ENCODE measurements around the gene MAP3K8. TPM values are rescaled to one million over a fixed set of nuclear protein-coding genes. Genes with fewer than 3 reads are reported as not detected.

Gene MAP3K8
- total RNA-seq (10 to 100 TPM in 4 of 5 donors, 1 to 10 TPM in 1; 2.2 to 38.7 (median 15.6) TPM), polyA plus RNA-seq (10 to 100 TPM in 2 of 3 donors, 1 to 10 TPM in 1; 6.7 to 11.9 (median 11.9) TPM)
- long read RNA-seq, donor 1, partial matches to known transcripts = 0 of 1 reads
- long read RNA-seq, donor 1, other reads (novel, unspliced or antisense) = 0 of 1 reads
- long read RNA-seq, donor 2, partial matches to known transcripts = 0 of 1 reads
- long read RNA-seq, donor 2, other reads (novel, unspliced or antisense) = 0 of 1 reads
- long read RNA-seq, donor 3 = 0 reads
- long read RNA-seq, donor 4 = 0 reads
- long read RNA-seq, donor 5, partial matches to known transcripts = 0 of 1 reads
- long read RNA-seq, donor 5, other reads (novel, unspliced or antisense) = 0 of 1 reads
- long read RNA-seq, donor 6, partial matches to known transcripts = 29 of 53 reads
- long read RNA-seq, donor 6, other reads (novel, unspliced or antisense) = 23 of 53 reads
- long read RNA-seq, donor 7, partial matches to known transcripts = 0 of 1 reads
- long read RNA-seq, donor 7, other reads (novel, unspliced or antisense) = 0 of 1 reads
- long read RNA-seq, donor 8, partial matches to known transcripts = 0 of 2 reads
- long read RNA-seq, donor 8, other reads (novel, unspliced or antisense) = 0 of 2 reads
- long read RNA-seq, donor 9 = 0 reads
- long read RNA-seq, donor 10 = 0 reads

GRCh38 chr10:30433730-30434272, at the start of gene MAP3K8:
TSS of gene MAP3K8 (plus strand) at chr10:30434184. CDS start at chr10:30438939, 4,755 bp downstream.
- peak; percentile 90 to 97 for DNase-seq
- Histone ChIP-seq H3K4me3 (peak within 1 kb of the TSS; percentile 81 to 94 (median 92)), H3K27ac (peak within 1 kb of the TSS; percentile 96 to 99 (median 99)), H3K27me3 (no peaks in the 10 kb centered on the region), H3K9me3 (no peaks in the 10 kb centered on the region), H3K4me1 (peaks cover 42 to 63% (median 50%) of the 10 kb centered on the region in 4 donors), H3K36me3 (peaks cover 0 to 10% (median under 1%) of the 10 kb centered on the region in 4 donors)
- WGBS, 5 donors = 0 to 7% (median 0%) methylated on average over 5 to 56 of the region's 56 CpGs
- TF ChIP-seq EP300 (IDR thresholded peaks at IDR 0.05) (no peak), POLR2AphosphoS5 (IDR thresholded peaks at IDR 0.05) (peak; percentile 68 to 96 (median 91)), POLR2A (IDR thresholded peaks at IDR 0.05) (peak in 2 of 4 donors; percentile 13 to 45)
- intact Hi-C loops (cut with DNase I; ENCODE audit: low total_unique reads) = no loop called here

GRCh38 chr10:30384701-30385201, 49.2 kb upstream of the MAP3K8 start:
- Histone ChIP-seq H3K36me3 (no peaks in the 10 kb centered on the region), H3K27ac (no peak overlapping the region), H3K9me3 (no peaks in the 10 kb centered on the region), H3K27me3 (no peaks in the 10 kb centered on the region), H3K4me1 (peaks cover 0 to 6% (median 0%) of the 10 kb centered on the region in 4 donors), H3K4me3 (no peak overlapping the region)
- WGBS, 5 donors = 46 to 61% (median 52%) methylated on average over 10 of the region's 10 CpGs
- DNase-seq = peak in 1 of 2 donors; percentile 68
- intact Hi-C loops (cut with DNase I; ENCODE audit: low total_unique reads) = no loop called here
- no peak for TF ChIP-seq EP300 (IDR thresholded peaks at IDR 0.05)
- TF ChIP-seq, protein P1, sequence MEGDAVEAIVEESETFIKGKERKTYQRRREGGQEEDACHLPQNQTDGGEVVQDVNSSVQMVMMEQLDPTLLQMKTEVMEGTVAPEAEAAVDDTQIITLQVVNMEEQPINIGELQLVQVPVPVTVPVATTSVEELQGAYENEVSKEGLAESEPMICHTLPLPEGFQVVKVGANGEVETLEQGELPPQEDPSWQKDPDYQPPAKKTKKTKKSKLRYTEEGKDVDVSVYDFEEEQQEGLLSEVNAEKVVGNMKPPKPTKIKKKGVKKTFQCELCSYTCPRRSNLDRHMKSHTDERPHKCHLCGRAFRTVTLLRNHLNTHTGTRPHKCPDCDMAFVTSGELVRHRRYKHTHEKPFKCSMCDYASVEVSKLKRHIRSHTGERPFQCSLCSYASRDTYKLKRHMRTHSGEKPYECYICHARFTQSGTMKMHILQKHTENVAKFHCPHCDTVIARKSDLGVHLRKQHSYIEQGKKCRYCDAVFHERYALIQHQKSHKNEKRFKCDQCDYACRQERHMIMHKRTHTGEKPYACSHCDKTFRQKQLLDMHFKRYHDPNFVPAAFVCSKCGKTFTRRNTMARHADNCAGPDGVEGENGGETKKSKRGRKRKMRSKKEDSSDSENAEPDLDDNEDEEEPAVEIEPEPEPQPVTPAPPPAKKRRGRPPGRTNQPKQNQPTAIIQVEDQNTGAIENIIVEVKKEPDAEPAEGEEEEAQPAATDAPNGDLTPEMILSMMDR (IDR thresholded peaks at IDR 0.05) = peak in 2 of 7 experiments; percentile 6 to 17

GRCh38 chr10:30386801-30387588, 47.0 kb upstream of the MAP3K8 start:
- Histone ChIP-seq H3K4me3 (no peak overlapping the region), H3K36me3 (no peaks in the 10 kb centered on the region), H3K4me1 (peaks cover 0 to 6% (median 0%) of the 10 kb centered on the region in 4 donors), H3K27ac (no peak overlapping the region), H3K9me3 (no peaks in the 10 kb centered on the region), H3K27me3 (no peaks in the 10 kb centered on the region)
- no peak for DNase-seq
- WGBS, 5 donors = 80 to 89% (median 87%) methylated on average over 12 to 13 of the region's 13 CpGs
- intact Hi-C loops (cut with DNase I; ENCODE audit: low total_unique reads) = no loop called here
- no peak for TF ChIP-seq POLR2AphosphoS5 (IDR thresholded peaks at IDR 0.05)
- no peak for TF ChIP-seq EP300 (IDR thresholded peaks at IDR 0.05)
- TF ChIP-seq, protein P1 (IDR thresholded peaks at IDR 0.05) = no peak
- TF ChIP-seq POLR2A (IDR thresholded peaks at IDR 0.05) = no peak

- DNase-seq = no peak
- Histone ChIP-seq H3K36me3 (no peaks in the 10 kb centered on the region), H3K4me3 (no peak overlapping the region), H3K27me3 (peaks cover 0 to 4% (median 0%) of the 10 kb centered on the region in 3 donors), H3K9me3 (no peaks in the 10 kb centered on the region), H3K4me1 (peaks cover 0 to 12% (median 4%) of the 10 kb centered on the region in 4 donors), H3K27ac (no peak overlapping the region)
- TF ChIP-seq, protein P1 (IDR thresholded peaks at IDR 0.05) = no peak
- TF ChIP-seq POLR2AphosphoS5 (IDR thresholded peaks at IDR 0.05) = no peak
- no peak for TF ChIP-seq POLR2A (IDR thresholded peaks at IDR 0.05)
- no peak for TF ChIP-seq EP300 (IDR thresholded peaks at IDR 0.05)
- 77 to 94% (median 90%) methylated on average over 3 of the region's 3 CpGs for WGBS, 5 donors
- intact Hi-C loops (cut with DNase I; ENCODE audit: low total_unique reads) = no loop called here
Measured at GRCh38 chr10:30387646-30388243, 46.2 kb upstream of the MAP3K8 start.

Data from stomach (tissue), 19 donors.